HG02852 (cell line): ENCODE measurements around the gene FCRL5.

Source experiments
- ATAC-seq: cut with Tn5 transposase; IDR thresholded peaks from one replicate; pipeline ENCODE4 v1.9.1; 2021; ENCODE audit warnings: mild to moderate bottlenecking, moderate library complexity; ENCODE audit not compliant: unreplicated experiment

Gene FCRL5

GRCh38 chr1:157532569-157532968 lies 19.7 kb downstream of the FCRL5 start:
- ATAC-seq, result no peak

GRCh38 chr1:157523774-157524493 lies 28.4 kb downstream of the FCRL5 start:
- ATAC-seq, result peak; percentile 77

GRCh38 chr1:157521056-157521455 lies 31.3 kb downstream of the FCRL5 start:
- no peak for ATAC-seq

GRCh38 chr1:157520386-157520935 lies 31.9 kb downstream of the FCRL5 start:
- ATAC-seq, result no peak

GRCh38 chr1:157519451-157519850 lies 32.9 kb downstream of the FCRL5 start:
- ATAC-seq, result no peak

GRCh38 chr1:157517016-157517415 lies 35.3 kb downstream of the FCRL5 start:
- no peak for ATAC-seq

GRCh38 chr1:157515709-157516108 lies 36.6 kb downstream of the FCRL5 start:
- ATAC-seq, result no peak

- ATAC-seq, result no peak
Measured at GRCh38 chr1:157515141-157515540, 37.2 kb downstream of the FCRL5 start.

- ATAC-seq, result peak; percentile 62
Measured at GRCh38 chr1:157512036-157512969, 40.0 kb downstream of the FCRL5 start.

- ATAC-seq, result no peak
Measured at GRCh38 chr1:157509546-157510232, 42.6 kb downstream of the FCRL5 start.

- ATAC-seq, result peak; percentile 90
Measured at GRCh38 chr1:157505481-157506272, 46.6 kb downstream of the FCRL5 start.

GRCh38 chr1:157504646-157505045 lies 47.7 kb downstream of the FCRL5 start:
- no peak for ATAC-seq

- no peak for ATAC-seq
Measured at GRCh38 chr1:157499521-157499920, 52.8 kb downstream of the FCRL5 start.

- ATAC-seq, result no peak
Measured at GRCh38 chr1:157498736-157499090, 53.6 kb downstream of the FCRL5 start.

- no peak for ATAC-seq
Measured at GRCh38 chr1:157497987-157498735, 54.2 kb downstream of the FCRL5 start.

GRCh38 chr1:157497284-157497683 lies 55.0 kb downstream of the FCRL5 start:
- ATAC-seq, result no peak

- ATAC-seq, result no peak
Measured at GRCh38 chr1:157496121-157496526, 56.2 kb downstream of the FCRL5 start.

- ATAC-seq, result no peak
Measured at GRCh38 chr1:157495285-157495684, 57.0 kb downstream of the FCRL5 start.

- ATAC-seq, result no peak
Measured at GRCh38 chr1:157494093-157494492, 58.2 kb downstream of the FCRL5 start.
